OCI-LY7 (cell line): ENCODE data around the gene IQSEC1.

ENCODE experiments used
- CTCF ChIP-seq: fragments of 200-600 bp; sonication (generic); conservative IDR thresholded peaks from 2 replicates; pipeline ENCODE4 v1.5.1; 2014; ENCODE audit warnings: mild to moderate bottlenecking, antibody characterized with exemption, low read length, moderate library complexity, mixed read lengths
- EZH2phosphoT487 ChIP-seq: fragments of 200-600 bp; sonication (generic); IDR thresholded peaks from 2 replicates; pipeline ENCODE4 v1.6.1; 2018; ENCODE audit warnings: low read depth, borderline replicate concordance, mild to moderate bottlenecking, mixed run types, antibody characterized with exemption, low read length, moderate library complexity, mixed read lengths

DNA sequence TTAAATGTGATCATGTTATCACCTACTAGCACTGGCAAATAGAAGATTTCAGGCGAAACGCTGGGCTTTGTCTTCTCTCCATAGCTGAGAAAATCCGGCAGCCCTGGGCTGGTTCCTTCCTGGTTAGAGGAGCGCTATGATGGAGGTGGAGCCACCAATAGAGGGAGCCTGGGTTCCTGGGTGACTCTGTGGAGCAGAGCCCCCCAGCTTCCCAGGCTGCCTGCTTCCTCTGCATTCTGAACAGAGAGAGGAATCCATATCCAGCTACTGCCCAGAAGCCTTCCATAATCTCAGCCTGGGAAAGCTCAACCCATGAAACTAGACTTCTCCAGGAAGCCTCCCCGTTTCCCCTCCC lies 32.6 kb upstream of the IQSEC1 start:
- TF ChIP-seq CTCF = peak; percentile 48; the same call in 1 of the 2 replicates
- no peak for TF ChIP-seq EZH2phosphoT487
